ENCODE measurements around the gene SLC12A6. TPM values are rescaled to one million over a fixed set of nuclear protein-coding genes. Genes with fewer than 3 reads are reported as not detected.

Gene SLC12A6
- polyA plus RNA-seq, 1 experiment = 19.1 TPM

GRCh38 chr15:34259566-34259965, 78.0 kb downstream of the SLC12A6 start:
- TF ChIP-seq, protein P1, sequence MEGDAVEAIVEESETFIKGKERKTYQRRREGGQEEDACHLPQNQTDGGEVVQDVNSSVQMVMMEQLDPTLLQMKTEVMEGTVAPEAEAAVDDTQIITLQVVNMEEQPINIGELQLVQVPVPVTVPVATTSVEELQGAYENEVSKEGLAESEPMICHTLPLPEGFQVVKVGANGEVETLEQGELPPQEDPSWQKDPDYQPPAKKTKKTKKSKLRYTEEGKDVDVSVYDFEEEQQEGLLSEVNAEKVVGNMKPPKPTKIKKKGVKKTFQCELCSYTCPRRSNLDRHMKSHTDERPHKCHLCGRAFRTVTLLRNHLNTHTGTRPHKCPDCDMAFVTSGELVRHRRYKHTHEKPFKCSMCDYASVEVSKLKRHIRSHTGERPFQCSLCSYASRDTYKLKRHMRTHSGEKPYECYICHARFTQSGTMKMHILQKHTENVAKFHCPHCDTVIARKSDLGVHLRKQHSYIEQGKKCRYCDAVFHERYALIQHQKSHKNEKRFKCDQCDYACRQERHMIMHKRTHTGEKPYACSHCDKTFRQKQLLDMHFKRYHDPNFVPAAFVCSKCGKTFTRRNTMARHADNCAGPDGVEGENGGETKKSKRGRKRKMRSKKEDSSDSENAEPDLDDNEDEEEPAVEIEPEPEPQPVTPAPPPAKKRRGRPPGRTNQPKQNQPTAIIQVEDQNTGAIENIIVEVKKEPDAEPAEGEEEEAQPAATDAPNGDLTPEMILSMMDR (IDR thresholded peaks at IDR 0.05; ENCODE audit: low read depth, low read length) = no peak
- ChIA-PET CTCF (interaction anchor here (1.3 kb wide), 1 partner anchor 150 kb away, joined by 4 read pairs; no protein-coding TSS in a partner anchor), POLR2A (interaction anchor here (0.6 kb wide), 1 partner anchor 54 kb away, joined by 5 read pairs; no protein-coding TSS in a partner anchor)
- H3K27ac ChIP-seq (ENCODE audit: low read depth, low read length) = no peak overlapping the region
- DNase-seq (ENCODE audit: low read depth, low spot score) = no peak
- no peaks in the 10 kb centered on the region for H3K9me3 ChIP-seq (ENCODE audit: control insufficient read depth, insufficient read depth, low read length)
- no peak overlapping the region for H3K4me3 ChIP-seq (ENCODE audit: low read depth, low read length)
- H3K27me3 ChIP-seq (ENCODE audit: control insufficient read depth, insufficient read depth, low read length) = no peaks in the 10 kb centered on the region

DNA sequence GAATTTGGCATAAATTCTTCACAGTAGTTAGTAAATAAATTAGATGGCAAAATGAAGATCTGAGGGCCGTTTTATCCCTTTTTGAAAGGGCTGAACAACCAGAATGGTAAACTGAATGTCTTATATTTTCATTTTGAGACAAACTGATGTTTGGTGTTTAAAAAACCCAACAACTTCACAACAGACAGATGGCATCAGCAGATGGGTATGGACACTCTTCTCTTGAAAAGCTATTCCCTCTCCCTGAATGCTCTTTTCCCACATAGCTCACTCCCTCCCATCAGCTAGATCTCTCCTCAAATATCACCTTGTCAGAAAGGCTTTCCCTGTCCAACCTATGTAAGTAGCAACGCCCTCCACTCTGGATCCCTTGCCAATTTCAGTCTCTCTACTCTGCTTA, 79.4 kb downstream of the SLC12A6 start:
- CTCF ChIA-PET = interaction anchor here (1.1 to 1.6 kb wide), 3 partner anchors 17 to 196 kb away, joined by 3 to 8 read pairs (median 4); no protein-coding TSS in a partner anchor
- Histone ChIP-seq H3K4me3 (ENCODE audit: low read depth, low read length) (no peak overlapping the region), H3K27ac (ENCODE audit: low read depth, low read length) (no peak overlapping the region), H3K27me3 (ENCODE audit: control insufficient read depth, insufficient read depth, low read length) (no peaks in the 10 kb centered on the region), H3K9me3 (ENCODE audit: control insufficient read depth, insufficient read depth, low read length) (no peaks in the 10 kb centered on the region)
- TF ChIP-seq, protein P1 (IDR thresholded peaks at IDR 0.05; ENCODE audit: low read depth, low read length) = no peak
- POLR2A ChIA-PET = no interaction called here
- no peak for DNase-seq (ENCODE audit: low read depth, low spot score)

- ChIA-PET POLR2A (no interaction called here), CTCF (interaction anchor here (4.7 kb wide), 1 partner anchor 11 kb away, joined by 21 read pairs; no protein-coding TSS in a partner anchor)
- no peak for DNase-seq (ENCODE audit: low read depth, low spot score)
- TF ChIP-seq, protein P1 (IDR thresholded peaks at IDR 0.05; ENCODE audit: low read depth, low read length) = no peak
- H3K27me3 ChIP-seq (ENCODE audit: control insufficient read depth, insufficient read depth, low read length) = no peaks in the 10 kb centered on the region
- no peak overlapping the region for H3K4me3 ChIP-seq (ENCODE audit: low read depth, low read length)
- H3K9me3 ChIP-seq (ENCODE audit: control insufficient read depth, insufficient read depth, low read length) = no peaks in the 10 kb centered on the region
- H3K27ac ChIP-seq (ENCODE audit: low read depth, low read length) = no peak overlapping the region
Measured at GRCh38 chr15:34252545-34252944, 85.0 kb downstream of the SLC12A6 start.

- no peak for DNase-seq (ENCODE audit: low read depth, low spot score)
- TF ChIP-seq, protein P1 (IDR thresholded peaks at IDR 0.05; ENCODE audit: low read depth, low read length) = no peak
Measured at GRCh38 chr15:34248190-34248589, 89.4 kb downstream of the SLC12A6 start.

GRCh38 chr15:34246276-34246976, 91.2 kb downstream of the SLC12A6 start:
- Histone ChIP-seq H3K27ac (ENCODE audit: low read depth, low read length) (no peak overlapping the region), H3K27me3 (ENCODE audit: control insufficient read depth, insufficient read depth, low read length) (no peaks in the 10 kb centered on the region), H3K4me3 (ENCODE audit: low read depth, low read length) (no peak overlapping the region), H3K9me3 (ENCODE audit: control insufficient read depth, insufficient read depth, low read length) (no peaks in the 10 kb centered on the region)
- TF ChIP-seq, protein P1 (IDR thresholded peaks at IDR 0.05; ENCODE audit: low read depth, low read length) = no peak
- DNase-seq (ENCODE audit: low read depth, low spot score) = no peak
- ChIA-PET CTCF (interaction anchor here (1.0 kb wide), 1 partner anchor 11 kb away, joined by 3 read pairs; no protein-coding TSS in a partner anchor), POLR2A (no interaction called here)

More at GRCh38 chr15:34248190-34248589, 89.4 kb downstream of the SLC12A6 start:
- CTCF ChIA-PET = no interaction called here
- no peaks in the 10 kb centered on the region for H3K9me3 ChIP-seq (ENCODE audit: control insufficient read depth, insufficient read depth, low read length)
- no peaks in the 10 kb centered on the region for H3K27me3 ChIP-seq (ENCODE audit: control insufficient read depth, insufficient read depth, low read length)
- no peak overlapping the region for H3K27ac ChIP-seq (ENCODE audit: low read depth, low read length)
- H3K4me3 ChIP-seq (ENCODE audit: low read depth, low read length) = no peak overlapping the region
- POLR2A ChIA-PET = no interaction called here

All from AG04450 (cell line).